Anterior cingulate cortex (tissue), 58 donors: ENCODE results near the gene MMADHC.

Experiments
- DNase-seq, 58 donors: peaks; one replicate each; lab custom pipeline; 2025; lab: John Stamatoyannopoulos, UW

The MMADHC gene

GRCh38 chr2:149559341-149560068, 28.1 kb downstream of the MMADHC start:
- no peak for DNase-seq

- no peak for DNase-seq
These were observed 31.1 kb downstream of the MMADHC start for GRCh38 chr2:149556452-149556851.

GRCh38 chr2:149552830-149553229, 34.7 kb downstream of the MMADHC start:
- no peak for DNase-seq

GRCh38 chr2:149552226-149552625, 35.3 kb downstream of the MMADHC start:
- no peak for DNase-seq

GRCh38 chr2:149544692-149545091, 42.9 kb downstream of the MMADHC start:
- no peak for DNase-seq

- no peak for DNase-seq
These were observed 43.7 kb downstream of the MMADHC start for GRCh38 chr2:149543845-149544244.

GRCh38 chr2:149540138-149540537, 47.4 kb downstream of the MMADHC start:
- no peak for DNase-seq

GRCh38 chr2:149538138-149538833, 49.3 kb downstream of the MMADHC start:
- DNase-seq = no peak

GRCh38 chr2:149537092-149537726, 50.4 kb downstream of the MMADHC start:
- DNase-seq = no peak

GRCh38 chr2:149536649-149537048, 50.9 kb downstream of the MMADHC start:
- DNase-seq = no peak

- no peak for DNase-seq
These were observed 52.9 kb downstream of the MMADHC start for GRCh38 chr2:149534674-149535073.

- DNase-seq = no peak
These were observed 58.6 kb downstream of the MMADHC start for GRCh38 chr2:149528983-149529382.

GRCh38 chr2:149527998-149528755, 59.4 kb downstream of the MMADHC start:
- DNase-seq = no peak

- no peak for DNase-seq
These were observed 60.9 kb downstream of the MMADHC start for GRCh38 chr2:149526689-149527088.

GRCh38 chr2:149525323-149525722, 62.3 kb downstream of the MMADHC start:
- no peak for DNase-seq
